Measurements from ENCODE around the gene AUH. TPM values are rescaled to one million over a fixed set of nuclear protein-coding genes. Genes with fewer than 3 reads are reported as not detected.
A peak's percentile ranks its signal among the peaks of the same experiment; 100 is the strongest.

The AUH gene
- total RNA-seq, 1 donor from 2014 or later, result 9.8 TPM

DNA sequence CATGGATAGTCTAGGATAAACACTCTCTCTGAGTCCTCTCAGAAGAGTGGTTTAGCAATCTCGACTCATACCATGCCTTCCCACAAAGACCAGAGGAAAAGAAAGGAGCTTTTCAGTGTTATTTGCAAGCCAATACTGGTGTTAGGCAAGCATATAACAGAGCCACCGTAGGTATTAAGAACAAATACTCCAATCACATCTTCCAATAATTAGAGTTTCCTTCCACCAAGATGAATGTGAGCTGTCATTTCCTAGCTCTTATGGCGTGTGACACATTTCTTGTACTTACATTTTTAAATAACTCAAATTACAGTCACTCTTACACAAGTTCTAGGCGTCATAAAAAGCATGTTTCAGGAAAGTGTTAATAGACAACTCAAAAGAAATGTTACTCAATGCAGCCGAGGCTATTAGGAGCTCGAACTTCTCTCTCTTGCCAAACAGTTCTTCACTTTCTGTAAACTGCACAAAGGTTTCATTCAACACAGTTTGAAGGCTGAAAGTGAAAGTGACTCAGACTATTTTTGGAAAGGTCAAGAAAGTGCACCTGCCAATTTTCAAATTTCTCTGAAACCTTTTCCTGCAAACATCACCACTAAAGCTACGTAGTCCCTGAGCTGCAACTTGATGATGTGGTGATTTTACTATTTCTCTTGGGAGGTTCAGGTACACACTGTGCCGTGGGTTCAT is 153.8 kb downstream of the AUH start:
- H3K27me3 Mint-ChIP-seq (ENCODE audit: low read depth, unreplicated experiment), result peaks cover 2% of the 10 kb centered on the region
- H3K4me1 Mint-ChIP-seq (ENCODE audit: low read depth, unreplicated experiment), result peaks cover 17% of the 10 kb centered on the region
- Histone ChIP-seq H3K27me3 (ENCODE audit: insufficient read depth, low read length) (no peaks in the 10 kb centered on the region), H3K79me2 (ENCODE audit: insufficient read depth, low read length) (no peaks in the 10 kb centered on the region), H3K9me3 (ENCODE audit: insufficient read depth, low read depth, low read length) (no peaks in the 10 kb centered on the region), H4K20me1 (ENCODE audit: insufficient read depth, low read length) (no peaks in the 10 kb centered on the region), H3K9ac (ENCODE audit: low read length) (no peak overlapping the region), H3K27ac (ENCODE audit: low read depth, low read length) (no peak overlapping the region), H3K4me1 (ENCODE audit: insufficient read depth, low read length) (no peaks in the 10 kb centered on the region), H3K36me3 (ENCODE audit: insufficient read depth, low read length) (no peaks in the 10 kb centered on the region), H3K4me3 (ENCODE audit: insufficient read depth, low read depth, low read length) (no peak overlapping the region), H2AFZ (ENCODE audit: low read depth, low read length) (no peak overlapping the region), H3K4me2 (ENCODE audit: low read length) (peak overlapping the region; percentile 30)
- no peak for FAIRE-seq
- no peak overlapping the region for H3K4me3 Mint-ChIP-seq (ENCODE audit: unreplicated experiment)
- TF ChIP-seq, protein P1, sequence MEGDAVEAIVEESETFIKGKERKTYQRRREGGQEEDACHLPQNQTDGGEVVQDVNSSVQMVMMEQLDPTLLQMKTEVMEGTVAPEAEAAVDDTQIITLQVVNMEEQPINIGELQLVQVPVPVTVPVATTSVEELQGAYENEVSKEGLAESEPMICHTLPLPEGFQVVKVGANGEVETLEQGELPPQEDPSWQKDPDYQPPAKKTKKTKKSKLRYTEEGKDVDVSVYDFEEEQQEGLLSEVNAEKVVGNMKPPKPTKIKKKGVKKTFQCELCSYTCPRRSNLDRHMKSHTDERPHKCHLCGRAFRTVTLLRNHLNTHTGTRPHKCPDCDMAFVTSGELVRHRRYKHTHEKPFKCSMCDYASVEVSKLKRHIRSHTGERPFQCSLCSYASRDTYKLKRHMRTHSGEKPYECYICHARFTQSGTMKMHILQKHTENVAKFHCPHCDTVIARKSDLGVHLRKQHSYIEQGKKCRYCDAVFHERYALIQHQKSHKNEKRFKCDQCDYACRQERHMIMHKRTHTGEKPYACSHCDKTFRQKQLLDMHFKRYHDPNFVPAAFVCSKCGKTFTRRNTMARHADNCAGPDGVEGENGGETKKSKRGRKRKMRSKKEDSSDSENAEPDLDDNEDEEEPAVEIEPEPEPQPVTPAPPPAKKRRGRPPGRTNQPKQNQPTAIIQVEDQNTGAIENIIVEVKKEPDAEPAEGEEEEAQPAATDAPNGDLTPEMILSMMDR (IDR thresholded peaks at IDR 0.05; ENCODE audit: insufficient read depth, low read depth, low read length), result no peak
- TF ChIP-seq EZH2 (IDR thresholded peaks at IDR 0.05; ENCODE audit: insufficient read depth, low read length), result no peak
- peak; percentile 71 for DNase-seq (ENCODE audit: low read depth)
- peak overlapping the region; percentile 19 for H3K27ac Mint-ChIP-seq (ENCODE audit: unreplicated experiment)
- H3K36me3 Mint-ChIP-seq (ENCODE audit: low read depth, unreplicated experiment), result no peaks in the 10 kb centered on the region
- H3K9me3 Mint-ChIP-seq (ENCODE audit: unreplicated experiment), result peaks cover 2% of the 10 kb centered on the region

DNA sequence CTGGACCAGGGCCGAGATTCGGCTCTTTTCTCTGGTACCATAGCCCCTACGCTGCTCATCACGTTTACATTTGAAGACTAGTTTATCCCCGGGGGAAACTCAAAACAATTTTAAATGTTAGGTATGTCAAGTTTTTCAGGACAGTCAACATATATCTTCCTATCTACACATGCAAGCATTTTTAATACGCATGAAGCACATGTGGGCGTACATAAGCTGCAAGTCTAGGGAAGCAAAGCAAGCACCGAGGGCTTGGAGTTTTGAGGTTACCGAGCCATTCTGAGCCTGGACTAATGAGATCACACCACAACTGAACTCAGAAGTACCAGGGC is 154.4 kb downstream of the AUH start:
- FAIRE-seq, result no peak
- Mint-ChIP-seq H3K36me3 (ENCODE audit: low read depth, unreplicated experiment) (no peaks in the 10 kb centered on the region), H3K9me3 (ENCODE audit: unreplicated experiment) (peaks cover 4% of the 10 kb centered on the region), H3K27me3 (ENCODE audit: low read depth, unreplicated experiment) (peaks cover 2% of the 10 kb centered on the region), H3K4me3 (ENCODE audit: unreplicated experiment) (no peak overlapping the region), H3K4me1 (ENCODE audit: low read depth, unreplicated experiment) (peaks cover 17% of the 10 kb centered on the region), H3K27ac (ENCODE audit: unreplicated experiment) (peak overlapping the region; percentile 19)
- no peaks in the 10 kb centered on the region for H3K27me3 ChIP-seq (ENCODE audit: insufficient read depth, low read length)
- H3K36me3 ChIP-seq (ENCODE audit: insufficient read depth, low read length), result no peaks in the 10 kb centered on the region
- H3K4me3 ChIP-seq (ENCODE audit: insufficient read depth, low read depth, low read length), result no peak overlapping the region
- no peak for DNase-seq (ENCODE audit: low read depth)
- H3K9me3 ChIP-seq (ENCODE audit: insufficient read depth, low read depth, low read length), result no peaks in the 10 kb centered on the region
- no peaks in the 10 kb centered on the region for H4K20me1 ChIP-seq (ENCODE audit: insufficient read depth, low read length)
- H3K4me1 ChIP-seq (ENCODE audit: insufficient read depth, low read length), result no peaks in the 10 kb centered on the region
- H3K27ac ChIP-seq (ENCODE audit: low read depth, low read length), result no peak overlapping the region
- no peaks in the 10 kb centered on the region for H3K79me2 ChIP-seq (ENCODE audit: insufficient read depth, low read length)
- TF ChIP-seq, protein P1 (IDR thresholded peaks at IDR 0.05; ENCODE audit: insufficient read depth, low read depth, low read length), result no peak
- TF ChIP-seq EZH2 (IDR thresholded peaks at IDR 0.05; ENCODE audit: insufficient read depth, low read length), result no peak
- peak overlapping the region; percentile 30 for H3K4me2 ChIP-seq (ENCODE audit: low read length)
- H2AFZ ChIP-seq (ENCODE audit: low read depth, low read length), result no peak overlapping the region
- no peak overlapping the region for H3K9ac ChIP-seq (ENCODE audit: low read length)

DNA sequence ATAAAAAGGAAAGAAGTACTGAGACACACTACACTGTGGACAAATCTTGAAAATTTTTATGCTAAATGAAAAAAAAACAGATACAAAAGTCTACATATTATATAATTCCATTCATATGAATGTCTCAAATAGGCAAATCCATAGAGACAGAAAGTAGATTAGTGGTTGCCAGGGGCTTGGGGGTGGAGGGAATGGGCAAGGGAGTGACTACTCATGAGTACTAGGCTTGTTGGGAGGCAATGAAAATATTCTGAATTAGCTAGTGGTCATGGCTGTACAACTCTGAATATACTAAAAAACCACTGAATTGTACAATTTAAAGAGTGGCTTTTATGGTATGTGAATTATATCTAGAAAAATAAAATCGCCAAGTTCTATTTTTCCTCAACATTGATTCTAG is 154.9 kb downstream of the AUH start:
- no peaks in the 10 kb centered on the region for H3K36me3 ChIP-seq (ENCODE audit: insufficient read depth, low read length)
- H3K4me1 Mint-ChIP-seq (ENCODE audit: low read depth, unreplicated experiment), result peaks cover 13% of the 10 kb centered on the region
- no peak overlapping the region for H3K9ac ChIP-seq (ENCODE audit: low read length)
- DNase-seq (ENCODE audit: low read depth) (no peak), FAIRE-seq (no peak)
- H3K9me3 ChIP-seq (ENCODE audit: insufficient read depth, low read depth, low read length), result no peaks in the 10 kb centered on the region
- H3K9me3 Mint-ChIP-seq (ENCODE audit: unreplicated experiment), result peaks cover 6% of the 10 kb centered on the region
- no peak overlapping the region for H3K27ac ChIP-seq (ENCODE audit: low read depth, low read length)
- H3K27me3 Mint-ChIP-seq (ENCODE audit: low read depth, unreplicated experiment), result peaks cover 2% of the 10 kb centered on the region
- no peak overlapping the region for H3K4me2 ChIP-seq (ENCODE audit: low read length)
- no peak overlapping the region for H3K4me3 Mint-ChIP-seq (ENCODE audit: unreplicated experiment)
- no peaks in the 10 kb centered on the region for H3K4me1 ChIP-seq (ENCODE audit: insufficient read depth, low read length)
- H3K36me3 Mint-ChIP-seq (ENCODE audit: low read depth, unreplicated experiment), result no peaks in the 10 kb centered on the region
- no peak overlapping the region for H3K27ac Mint-ChIP-seq (ENCODE audit: unreplicated experiment)
- H3K4me3 ChIP-seq (ENCODE audit: insufficient read depth, low read depth, low read length), result no peak overlapping the region
- no peaks in the 10 kb centered on the region for H3K79me2 ChIP-seq (ENCODE audit: insufficient read depth, low read length)
- H4K20me1 ChIP-seq (ENCODE audit: insufficient read depth, low read length), result no peaks in the 10 kb centered on the region
- TF ChIP-seq, protein P1 (IDR thresholded peaks at IDR 0.05; ENCODE audit: insufficient read depth, low read depth, low read length), result no peak
- TF ChIP-seq EZH2 (IDR thresholded peaks at IDR 0.05; ENCODE audit: insufficient read depth, low read length), result no peak
- no peak overlapping the region for H2AFZ ChIP-seq (ENCODE audit: low read depth, low read length)
- no peaks in the 10 kb centered on the region for H3K27me3 ChIP-seq (ENCODE audit: insufficient read depth, low read length)
